Osteocyte (in vitro differentiated cells): Measurements from ENCODE around the gene PLK2. TPM values are rescaled to one million over a fixed set of nuclear protein-coding genes. Genes with fewer than 3 reads are reported as not detected.

Source experiments
- DNase-seq: peaks from one replicate; pipeline ENCODE4 v3.0.0; 2021; ENCODE audit warnings: mixed read lengths; ENCODE audit not compliant: unreplicated experiment; ENCODE audit errors: extremely low spot score
- H3K27ac Mint-ChIP-seq: one replicate; pipeline ENCODE4 v1.8.0; 2021; ENCODE audit warnings: mild to moderate bottlenecking, mixed read lengths; ENCODE audit not compliant: unreplicated experiment
- H3K27me3 Mint-ChIP-seq: one replicate; pipeline ENCODE4 v1.8.0; 2021; ENCODE audit warnings: mixed read lengths; ENCODE audit not compliant: unreplicated experiment
- H3K36me3 Mint-ChIP-seq: one replicate; pipeline ENCODE4 v1.8.0; 2021; ENCODE audit warnings: mixed read lengths; ENCODE audit not compliant: unreplicated experiment
- H3K4me1 Mint-ChIP-seq: one replicate; pipeline ENCODE4 v1.8.0; 2021; ENCODE audit warnings: mixed read lengths; ENCODE audit not compliant: unreplicated experiment
- H3K4me3 Mint-ChIP-seq: one replicate; pipeline ENCODE4 v1.8.0; 2021; ENCODE audit warnings: mild to moderate bottlenecking, moderate library complexity, mixed read lengths; ENCODE audit not compliant: unreplicated experiment
- H3K9me3 Mint-ChIP-seq: one replicate; pipeline ENCODE4 v1.8.0; 2021; ENCODE audit warnings: mixed read lengths; ENCODE audit not compliant: unreplicated experiment
- CTCF ChIP-seq: fragments of 200-600 bp; sonication (generic); IDR thresholded peaks from 2 replicates; pipeline ENCODE4 v1.5.0; 2021; ENCODE audit warnings: antibody characterized with exemption, mild to moderate bottlenecking, moderate library complexity
- total RNA-seq: library from RNA; stranded (reverse); gene quantifications from 2 replicates; pipeline ENCODE4 v1.2.1, GENCODE V29; 2021

The PLK2 gene
- total RNA-seq, 1 donor from 2014 or later = 73.3 TPM

- Mint-ChIP-seq H3K36me3 (no peaks in the 10 kb centered on the region), H3K4me1 (no peaks in the 10 kb centered on the region)
- no peak for DNase-seq
Observed at GRCh38 chr5:58504766-58505165, 44.9 kb upstream of the PLK2 start.

GRCh38 chr5:58503390-58504046, 43.6 kb upstream of the PLK2 start:
- H3K4me1 Mint-ChIP-seq = no peaks in the 10 kb centered on the region
- no peaks in the 10 kb centered on the region for H3K9me3 Mint-ChIP-seq
- TF ChIP-seq CTCF = no peak
- H3K27me3 Mint-ChIP-seq = peaks cover 39% of the 10 kb centered on the region
- no peak overlapping the region for H3K4me3 Mint-ChIP-seq
- no peak for DNase-seq
- H3K36me3 Mint-ChIP-seq = no peaks in the 10 kb centered on the region
- no peak overlapping the region for H3K27ac Mint-ChIP-seq

More at GRCh38 chr5:58504766-58505165, 44.9 kb upstream of the PLK2 start:
- Mint-ChIP-seq H3K27ac (no peak overlapping the region), H3K27me3 (peaks cover 43% of the 10 kb centered on the region), H3K4me3 (no peak overlapping the region), H3K9me3 (no peaks in the 10 kb centered on the region)
- TF ChIP-seq CTCF = no peak

GRCh38 chr5:58501778-58502417, 42.0 kb upstream of the PLK2 start:
- DNase-seq = no peak
- no peak overlapping the region for H3K27ac Mint-ChIP-seq
- no peak overlapping the region for H3K4me3 Mint-ChIP-seq
- H3K27me3 Mint-ChIP-seq = peaks cover 36% of the 10 kb centered on the region
- no peaks in the 10 kb centered on the region for H3K4me1 Mint-ChIP-seq
- no peaks in the 10 kb centered on the region for H3K36me3 Mint-ChIP-seq
- TF ChIP-seq CTCF = no peak
- no peaks in the 10 kb centered on the region for H3K9me3 Mint-ChIP-seq

- Mint-ChIP-seq H3K4me1 (no peaks in the 10 kb centered on the region), H3K27ac (no peak overlapping the region), H3K36me3 (no peaks in the 10 kb centered on the region)
Observed at GRCh38 chr5:58499941-58500340, 40.1 kb upstream of the PLK2 start.

More at GRCh38 chr5:58499941-58500340, 40.1 kb upstream of the PLK2 start:
- Mint-ChIP-seq H3K9me3 (no peaks in the 10 kb centered on the region), H3K4me3 (no peak overlapping the region), H3K27me3 (peaks cover 42% of the 10 kb centered on the region)
- no peak for TF ChIP-seq CTCF
- DNase-seq = no peak
